Osteoblast (primary cell): Measurements from ENCODE around the gene ESRRG. TPM values are rescaled to one million over a fixed set of nuclear protein-coding genes. Genes with fewer than 3 reads are reported as not detected.

Source experiments
- DNase-seq: peaks from one replicate; pipeline ENCODE4 v3.0.0; 2011; ENCODE audit warnings: low spot score, mixed read lengths; ENCODE audit not compliant: insufficient read length; ENCODE audit errors: missing footprints
- H2AFZ ChIP-seq: 2 replicates; pipeline ENCODE4 v1.6.0; 2011; ENCODE audit warnings: mild to moderate bottlenecking, low read length
- H3K27ac ChIP-seq: 2 replicates; pipeline ENCODE4 v1.5.1; 2011; ENCODE audit warnings: mild to moderate bottlenecking, low read depth, low read length, moderate library complexity
- H3K27me3 ChIP-seq: 2 replicates; pipeline ENCODE4 v1.6.0; 2012; ENCODE audit warnings: mild to moderate bottlenecking, control low read depth, inconsistent platforms, low read length, moderate library complexity; ENCODE audit not compliant: insufficient read depth
- H3K36me3 ChIP-seq: 2 replicates; pipeline ENCODE4 v1.5.1; 2011; ENCODE audit warnings: mild to moderate bottlenecking, low read length, control low read depth, moderate library complexity; ENCODE audit not compliant: insufficient read depth
- H3K4me1 ChIP-seq: 2 replicates; pipeline ENCODE4 v1.5.1; 2011; ENCODE audit warnings: mild to moderate bottlenecking, low read length, control low read depth, moderate library complexity; ENCODE audit not compliant: insufficient read depth
- H3K4me2 ChIP-seq: 2 replicates; pipeline ENCODE4 v1.6.0; 2011; ENCODE audit warnings: mild to moderate bottlenecking, low read length; ENCODE audit not compliant: insufficient read depth
- H3K4me3 ChIP-seq: fragments of 200-600 bp; sonication (generic); 3 replicates; pipeline ENCODE4 v1.5.1; 2012; ENCODE audit warnings: mild to moderate bottlenecking, low read length, inconsistent platforms; ENCODE audit not compliant: insufficient read depth
- H3K79me2 ChIP-seq: 2 replicates; pipeline ENCODE4 v1.6.0; 2012; ENCODE audit warnings: mild to moderate bottlenecking, low read length, control low read depth, inconsistent platforms; ENCODE audit not compliant: insufficient read depth
- H3K9me3 ChIP-seq: 2 replicates; pipeline ENCODE4 v1.5.1; 2011; ENCODE audit warnings: low read depth, low read length, control low read depth
- H4K20me1 ChIP-seq: 2 replicates; pipeline ENCODE4 v1.6.0; 2012; ENCODE audit warnings: mild to moderate bottlenecking, low read length, control low read depth; ENCODE audit not compliant: insufficient read depth
- total RNA-seq: library from RNA; depleted of rRNA; stranded (reverse); fragments of >200 nt; gene quantifications from 2 replicates; pipeline ENCODE4 v1.2.3, GENCODE V29; 2012
- TF ChIP-seq, protein P1 (sequence below): IDR thresholded peaks from 2 replicates; pipeline ENCODE4 v1.5.1; 2011; ENCODE audit warnings: mild to moderate bottlenecking, low read depth, low read length, moderate library complexity; ENCODE audit errors: extremely low read depth

The ESRRG gene
- total RNA-seq, 1 donor = not detected

- no peaks in the 10 kb centered on the region for H3K9me3 ChIP-seq
- H2AFZ ChIP-seq = no peak overlapping the region
- TF ChIP-seq, protein P1, sequence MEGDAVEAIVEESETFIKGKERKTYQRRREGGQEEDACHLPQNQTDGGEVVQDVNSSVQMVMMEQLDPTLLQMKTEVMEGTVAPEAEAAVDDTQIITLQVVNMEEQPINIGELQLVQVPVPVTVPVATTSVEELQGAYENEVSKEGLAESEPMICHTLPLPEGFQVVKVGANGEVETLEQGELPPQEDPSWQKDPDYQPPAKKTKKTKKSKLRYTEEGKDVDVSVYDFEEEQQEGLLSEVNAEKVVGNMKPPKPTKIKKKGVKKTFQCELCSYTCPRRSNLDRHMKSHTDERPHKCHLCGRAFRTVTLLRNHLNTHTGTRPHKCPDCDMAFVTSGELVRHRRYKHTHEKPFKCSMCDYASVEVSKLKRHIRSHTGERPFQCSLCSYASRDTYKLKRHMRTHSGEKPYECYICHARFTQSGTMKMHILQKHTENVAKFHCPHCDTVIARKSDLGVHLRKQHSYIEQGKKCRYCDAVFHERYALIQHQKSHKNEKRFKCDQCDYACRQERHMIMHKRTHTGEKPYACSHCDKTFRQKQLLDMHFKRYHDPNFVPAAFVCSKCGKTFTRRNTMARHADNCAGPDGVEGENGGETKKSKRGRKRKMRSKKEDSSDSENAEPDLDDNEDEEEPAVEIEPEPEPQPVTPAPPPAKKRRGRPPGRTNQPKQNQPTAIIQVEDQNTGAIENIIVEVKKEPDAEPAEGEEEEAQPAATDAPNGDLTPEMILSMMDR = no peak
- H3K4me3 ChIP-seq = no peak overlapping the region
- no peak overlapping the region for H3K27ac ChIP-seq
- H3K27me3 ChIP-seq = no peaks in the 10 kb centered on the region
- H3K79me2 ChIP-seq = no peaks in the 10 kb centered on the region
- H4K20me1 ChIP-seq = no peaks in the 10 kb centered on the region
- no peak for DNase-seq
- H3K36me3 ChIP-seq = no peaks in the 10 kb centered on the region
- no peak overlapping the region for H3K4me2 ChIP-seq
- H3K4me1 ChIP-seq = peaks cover 8% of the 10 kb centered on the region
These were observed 256.9 kb downstream of the ESRRG start for GRCh38 chr1:216466162-216466801.

- Histone ChIP-seq H3K4me1 (peaks cover 9% of the 10 kb centered on the region), H3K36me3 (no peaks in the 10 kb centered on the region), H3K4me2 (no peak overlapping the region), H3K27ac (no peak overlapping the region), H3K4me3 (no peak overlapping the region), H3K79me2 (no peaks in the 10 kb centered on the region), H3K27me3 (no peaks in the 10 kb centered on the region), H3K9me3 (no peaks in the 10 kb centered on the region), H4K20me1 (no peaks in the 10 kb centered on the region), H2AFZ (no peak overlapping the region)
- TF ChIP-seq, protein P1 = no peak
- peak; percentile 63 for DNase-seq
These were observed 258.7 kb downstream of the ESRRG start for GRCh38 chr1:216464489-216464888.

DNA sequence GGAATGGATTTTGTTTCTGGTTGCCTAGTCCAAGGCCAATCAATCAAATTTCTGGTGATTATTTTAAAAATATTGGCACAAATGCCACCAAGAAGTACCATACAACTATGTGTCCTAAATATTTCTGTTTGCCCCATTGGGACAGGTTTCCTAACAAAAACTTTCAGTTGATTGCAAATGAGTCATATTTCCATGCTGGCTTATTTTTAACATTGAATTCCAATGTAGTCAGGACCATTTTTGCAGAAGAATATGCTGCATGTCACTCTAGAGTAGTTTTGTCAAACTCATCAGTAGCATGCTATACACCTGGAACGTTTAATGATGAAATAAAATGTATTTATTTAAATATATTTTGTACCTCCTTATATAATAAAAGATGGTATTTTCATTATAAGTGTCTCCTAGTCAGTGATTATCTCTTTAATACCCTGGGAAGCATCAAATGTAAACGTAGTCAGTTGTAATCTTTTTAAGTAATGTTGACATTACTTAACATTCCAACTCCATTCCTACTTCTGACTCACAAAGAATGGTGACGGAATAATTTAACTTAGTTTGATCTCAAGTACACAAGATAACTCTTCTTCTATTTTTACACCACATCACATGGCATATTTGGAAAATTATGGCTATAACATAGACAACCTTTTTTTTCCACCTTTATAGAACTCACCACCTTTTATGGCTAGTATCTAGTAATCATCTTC lies 261.0 kb downstream of the ESRRG start:
- Histone ChIP-seq H3K27me3 (no peaks in the 10 kb centered on the region), H3K9me3 (no peaks in the 10 kb centered on the region), H3K4me2 (no peak overlapping the region), H2AFZ (no peak overlapping the region), H4K20me1 (no peaks in the 10 kb centered on the region), H3K36me3 (no peaks in the 10 kb centered on the region), H3K27ac (no peak overlapping the region), H3K4me3 (no peak overlapping the region), H3K79me2 (no peaks in the 10 kb centered on the region), H3K4me1 (peaks cover 9% of the 10 kb centered on the region)
- no peak for DNase-seq
- TF ChIP-seq, protein P1 = no peak

GRCh38 chr1:216461466-216461865 lies 261.8 kb downstream of the ESRRG start:
- H3K36me3 ChIP-seq = no peaks in the 10 kb centered on the region
- no peak overlapping the region for H3K4me2 ChIP-seq
- H3K9me3 ChIP-seq = no peaks in the 10 kb centered on the region
- no peaks in the 10 kb centered on the region for H4K20me1 ChIP-seq
- TF ChIP-seq, protein P1 = no peak
- H3K27ac ChIP-seq = no peak overlapping the region
- H2AFZ ChIP-seq = no peak overlapping the region
- no peaks in the 10 kb centered on the region for H3K79me2 ChIP-seq
- no peak overlapping the region for H3K4me3 ChIP-seq
- DNase-seq = no peak
- H3K4me1 ChIP-seq = peaks cover 11% of the 10 kb centered on the region
- H3K27me3 ChIP-seq = no peaks in the 10 kb centered on the region
